ENCODE results near the gene BNC2.

DNA sequence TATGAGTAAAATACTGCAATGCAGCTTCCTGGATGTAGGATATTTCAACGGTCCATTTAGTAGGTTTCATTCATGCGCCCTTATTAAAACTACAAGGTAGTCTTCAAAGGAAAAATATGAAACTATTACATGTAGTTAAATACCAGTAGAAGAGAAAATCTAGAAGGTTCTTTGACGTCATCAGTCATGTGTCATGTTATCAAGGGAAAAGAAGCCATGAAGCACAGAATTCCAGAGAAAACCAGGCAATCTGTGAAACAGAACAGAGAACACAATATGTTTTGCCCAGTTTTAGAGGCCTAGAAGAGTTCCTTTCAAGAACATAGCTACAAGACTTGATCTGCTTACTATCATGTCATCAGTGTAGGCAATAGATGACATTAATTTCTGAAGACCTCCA lies 38.4 kb downstream of the BNC2 start:
- TF ChIP-seq EZH2phosphoT487 (IDR thresholded peaks at IDR 0.05; ENCODE audit: insufficient read depth, low read depth) (no peak), EZH2 (IDR thresholded peaks at IDR 0.05; ENCODE audit: insufficient read depth, poor library complexity, severe bottlenecking) (no peak)

Measured in GM23248 (cell line).